Smooth muscle cell (in vitro differentiated cells): ENCODE data around the gene BRD4. TPM values are rescaled to one million over a fixed set of nuclear protein-coding genes. Genes with fewer than 3 reads are reported as not detected.
"Not testable (repeated sequence)": the region's sequence is repeated elsewhere in the genome, so short reads cannot be mapped to it uniquely, and the experiment has no call there.

ENCODE experiments used
- DNase-seq: peaks from one replicate; lab custom pipeline; 2025; ENCODE audit not compliant: unreplicated experiment; lab: John Stamatoyannopoulos, UW
- H2AFZ ChIP-seq: fragments of 200-600 bp; sonication (generic); 2 replicates; pipeline ENCODE4 v1.6.0; 2016; ENCODE audit warnings: antibody characterized with exemption, low read depth, mild to moderate bottlenecking
- H3F3A ChIP-seq: fragments of 200-600 bp; sonication (generic); 2 replicates; pipeline ENCODE4 v1.6.0; 2017; ENCODE audit warnings: antibody characterized with exemption, low read depth
- H3K27ac ChIP-seq: fragments of 200-600 bp; sonication (generic); 2 replicates; pipeline ENCODE4 v1.5.1; 2016; ENCODE audit warnings: low read depth, mild to moderate bottlenecking
- H3K27me3 ChIP-seq: fragments of 200-600 bp; sonication (generic); 2 replicates; pipeline ENCODE4 v1.6.1; 2016; ENCODE audit warnings: low read depth, mild to moderate bottlenecking
- H3K36me3 ChIP-seq: fragments of 200-600 bp; sonication (generic); 2 replicates; pipeline ENCODE4 v1.5.1; 2016; ENCODE audit warnings: low read depth
- H3K4me1 ChIP-seq: fragments of 200-600 bp; sonication (generic); 2 replicates; pipeline ENCODE4 v1.5.1; 2016; ENCODE audit warnings: low read depth
- H3K4me2 ChIP-seq: fragments of 200-600 bp; sonication (generic); 2 replicates; pipeline ENCODE4 v1.6.0; 2016; ENCODE audit warnings: mild to moderate bottlenecking
- H3K4me3 ChIP-seq: fragments of 200-600 bp; sonication (generic); 2 replicates; pipeline ENCODE4 v1.5.1; 2016; ENCODE audit warnings: mild to moderate bottlenecking
- H3K79me2 ChIP-seq: fragments of 200-600 bp; sonication (generic); 2 replicates; pipeline ENCODE4 v1.6.0; 2016; ENCODE audit warnings: low read depth, mild to moderate bottlenecking
- H3K9ac ChIP-seq: fragments of 200-600 bp; sonication (generic); 2 replicates; pipeline ENCODE4 v1.6.0; 2016; ENCODE audit warnings: low read depth
- H3K9me3 ChIP-seq: fragments of 200-600 bp; sonication (generic); replicated peaks from 2 replicates; pipeline ENCODE4 v1.5.1; 2016; ENCODE audit warnings: low read depth
- H4K20me1 ChIP-seq: fragments of 200-600 bp; sonication (generic); 2 replicates; pipeline ENCODE4 v1.6.0; 2016; ENCODE audit warnings: low read depth
- CTCF ChIP-seq: fragments of 200-600 bp; sonication (generic); IDR thresholded peaks from 2 replicates; pipeline ENCODE4 v1.5.1; 2017; ENCODE audit warnings: borderline replicate concordance, mild to moderate bottlenecking, antibody characterized with exemption; ENCODE audit not compliant: insufficient read depth, poor library complexity, severe bottlenecking
- WGBS: methylation state at CpG from one replicate; pipeline ENCODE4 v1.1.7; 2016; ENCODE audit warnings: low lambda C conversion rate; 5-methylcytosine and 5-hydroxymethylcytosine counted together
- polyA plus RNA-seq: library from polyadenylated mRNA; unstranded; fragments of >200 nt; fragmentation: Nextera tagmentation; extraction: Ambion mirVana; gene quantifications from 2 replicates; pipeline ENCODE4 v1.2.1, GENCODE V29; 2016
- total RNA-seq: library from RNA; depleted of rRNA; stranded (reverse); fragments of >200 nt; gene quantifications from 2 replicates; pipeline ENCODE4 v1.2.3, GENCODE V29; 2014

BRD4 gene
- total and polyA plus RNA-seq, 2 experiments from 2014 or later = 24.1 to 102 TPM

GRCh38 chr19:15337202-15337601 lies 4.9 kb upstream of the BRD4 start:
- no peak overlapping the region for H3K4me3 ChIP-seq
- H3F3A ChIP-seq = no peaks in the 10 kb centered on the region
- H3K9ac ChIP-seq = no peak overlapping the region
- H3K9me3 ChIP-seq = no peaks in the 10 kb centered on the region
- TF ChIP-seq CTCF = no peak
- 62% methylated on average over 8 of the region's 8 CpGs for WGBS
- H3K79me2 ChIP-seq = peaks cover 56% of the 10 kb centered on the region
- no peak overlapping the region for H3K4me2 ChIP-seq
- H3K4me1 ChIP-seq = peaks cover 6% of the 10 kb centered on the region
- no peaks in the 10 kb centered on the region for H3K36me3 ChIP-seq
- peak overlapping the region; percentile 2 for H3K27ac ChIP-seq
- no peaks in the 10 kb centered on the region for H3K27me3 ChIP-seq
- DNase-seq = no peak
- peaks cover 18% of the 10 kb centered on the region for H4K20me1 ChIP-seq
- no peak overlapping the region for H2AFZ ChIP-seq

- H2AFZ ChIP-seq, H3K9me3 ChIP-seq, H3K9ac ChIP-seq, H3K36me3 ChIP-seq, H3K4me2 ChIP-seq, H3K4me1 ChIP-seq, H3K27ac ChIP-seq, H3K4me3 ChIP-seq, H3K27me3 ChIP-seq, DNase-seq, H3F3A ChIP-seq: not testable (repeated sequence)
- peaks cover 23% of the 10 kb centered on the region for H4K20me1 ChIP-seq
- WGBS = 97% methylated on average over 7 of the region's 7 CpGs
- peaks cover 62% of the 10 kb centered on the region for H3K79me2 ChIP-seq
These were observed 3.7 kb upstream of the BRD4 start for GRCh38 chr19:15335992-15336391.

- no peaks in the 10 kb centered on the region for H3K27me3 ChIP-seq
- H3F3A ChIP-seq = peaks cover 3% of the 10 kb centered on the region
- peak overlapping the region; percentile 99 for H3K9ac ChIP-seq
- TF ChIP-seq CTCF = no peak
- WGBS = under 1% methylated on average over 45 of the region's 122 CpGs
- DNase-seq = peak; percentile 41
- no peaks in the 10 kb centered on the region for H3K36me3 ChIP-seq
- H3K4me3 ChIP-seq = peak overlapping the region; percentile 80
- H2AFZ ChIP-seq = no peak overlapping the region
- peaks cover 86% of the 10 kb centered on the region for H3K79me2 ChIP-seq
- peak overlapping the region; percentile 96 for H3K4me2 ChIP-seq
- peak overlapping the region; percentile 98 for H3K27ac ChIP-seq
- no peaks in the 10 kb centered on the region for H3K9me3 ChIP-seq
- peaks cover 54% of the 10 kb centered on the region for H4K20me1 ChIP-seq
- H3K4me1 ChIP-seq = peaks cover 22% of the 10 kb centered on the region
These were observed 674 bp downstream of the BRD4 start for GRCh38 chr19:15331419-15332310.

- Histone ChIP-seq H3K4me2 (peak overlapping the region; percentile 96), H3K36me3 (no peaks in the 10 kb centered on the region), H3K4me3 (peak overlapping the region; percentile 80), H3K27ac (peak overlapping the region; percentile 98), H3K4me1 (peaks cover 22% of the 10 kb centered on the region), H3F3A (peaks cover 3% of the 10 kb centered on the region), H4K20me1 (peaks cover 62% of the 10 kb centered on the region), H3K79me2 (peaks cover 87% of the 10 kb centered on the region), H3K9me3 (no peaks in the 10 kb centered on the region), H2AFZ (no peak overlapping the region), H3K9ac (peak overlapping the region; percentile 99), H3K27me3 (no peaks in the 10 kb centered on the region)
- DNase-seq = peak; percentile 24
- TF ChIP-seq CTCF = no peak
- WGBS = 5% methylated on average over 17 of the region's 17 CpGs
These were observed 1.4 kb downstream of the BRD4 start for GRCh38 chr19:15330801-15331418.
